Stimulated activated CD8-positive, alpha-beta memory T cell treated with anti-CD3 and anti-CD28 coated beads, Interleukin-4, amount 100 ng/mL, for 24 hours (primary cell): ENCODE measurements around the gene SCRG1.

Source experiments
- DNase-seq: peaks from one replicate; pipeline ENCODE4 v3.0.0-alpha.2; 2020; ENCODE audit warnings: low read depth

SCRG1 gene

GRCh38 chr4:173362666-173363065 lies 36.2 kb downstream of the SCRG1 start:
- no peak for DNase-seq

GRCh38 chr4:173360587-173361221 lies 38.2 kb downstream of the SCRG1 start:
- no peak for DNase-seq

- no peak for DNase-seq
These were observed 41.0 kb downstream of the SCRG1 start for GRCh38 chr4:173357939-173358338.

- no peak for DNase-seq
These were observed 51.4 kb downstream of the SCRG1 start for GRCh38 chr4:173347467-173347866.

- DNase-seq = no peak
These were observed 52.8 kb downstream of the SCRG1 start for GRCh38 chr4:173346074-173346473.

GRCh38 chr4:173345648-173346047 lies 53.3 kb downstream of the SCRG1 start:
- no peak for DNase-seq

- no peak for DNase-seq
These were observed 55.0 kb downstream of the SCRG1 start for GRCh38 chr4:173343832-173344397.

- DNase-seq = no peak
These were observed 61.5 kb downstream of the SCRG1 start for GRCh38 chr4:173337463-173337862.

- DNase-seq = no peak
These were observed 63.8 kb downstream of the SCRG1 start for GRCh38 chr4:173334891-173335752.
